GM19351 (cell line): ENCODE results near the gene PMIS2.
"Not testable (repeated sequence)": the region's sequence is repeated elsewhere in the genome, so short reads cannot be mapped to it uniquely, and the experiment has no call there.

Experiments used
- ATAC-seq: cut with Tn5 transposase; IDR thresholded peaks from one replicate; pipeline ENCODE4 v1.9.1; 2021; ENCODE audit warnings: mild to moderate bottlenecking, moderate library complexity; ENCODE audit not compliant: unreplicated experiment

The PMIS2 gene

DNA sequence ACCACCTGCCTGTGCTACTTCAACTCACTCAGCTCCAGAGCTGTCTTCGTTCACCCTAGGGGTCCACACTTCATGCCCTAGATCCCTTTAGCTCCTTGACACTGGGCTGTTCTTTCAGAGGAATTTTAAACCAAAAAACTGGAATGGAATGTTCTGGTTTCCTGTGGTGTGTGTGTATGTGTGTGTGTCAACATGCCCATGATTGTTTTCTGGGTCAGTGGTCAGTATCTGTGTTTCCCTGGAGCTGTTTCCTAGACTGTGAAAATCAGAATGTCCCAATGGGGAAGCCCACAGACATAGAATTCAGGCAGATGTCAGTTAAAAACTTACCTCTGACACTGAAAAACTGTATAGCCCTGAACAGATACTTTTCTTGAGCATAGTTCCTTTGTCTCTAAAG, 1.3 kb downstream of the PMIS2 start:
- ATAC-seq, result no peak

GRCh38 chr19:35590875-35591274, 4.9 kb downstream of the PMIS2 start:
- ATAC-seq, result no peak

- ATAC-seq, result no peak
Observed at GRCh38 chr19:35592226-35592625, 6.3 kb downstream of the PMIS2 start.

DNA sequence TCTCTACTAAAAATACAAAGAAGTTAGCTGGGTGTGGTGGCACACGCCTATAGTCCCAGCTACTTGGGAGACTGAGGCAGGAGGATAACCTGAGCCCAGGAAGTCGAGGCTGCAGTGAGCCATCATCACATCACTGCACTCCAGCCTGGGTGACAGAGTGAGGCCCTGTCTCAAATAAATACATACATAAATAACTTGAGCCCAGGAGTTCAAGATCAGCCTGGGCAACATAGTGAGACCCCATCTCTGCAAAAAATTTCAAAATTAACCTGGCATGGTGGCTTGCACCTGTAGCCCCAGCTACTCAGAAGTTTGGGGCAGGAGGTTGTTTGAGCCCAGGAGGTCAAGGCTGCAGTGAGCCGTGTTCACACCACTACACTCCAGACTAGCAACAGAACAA, 9.1 kb downstream of the PMIS2 start:
- not testable (repeated sequence) for ATAC-seq

DNA sequence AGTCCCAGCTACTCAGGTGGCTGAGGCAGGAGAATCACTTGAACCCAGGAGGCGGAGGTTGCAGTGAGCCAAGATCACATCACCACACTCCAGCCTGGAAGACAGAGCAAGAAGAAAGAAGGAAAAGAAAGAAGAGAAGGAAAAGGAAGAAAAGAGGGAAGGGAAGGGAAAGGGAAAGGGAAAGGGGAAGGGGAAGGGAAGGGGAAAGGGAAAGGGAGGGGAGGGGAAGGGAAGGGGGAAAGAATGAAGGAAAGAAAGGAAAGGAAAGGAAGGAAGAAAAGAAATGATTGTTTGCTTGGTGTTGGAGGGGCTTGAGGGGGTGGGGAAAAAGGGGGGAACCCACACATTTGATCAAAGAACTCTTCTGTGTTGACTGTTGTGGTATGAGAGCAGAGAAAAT, 10.0 kb downstream of the PMIS2 start:
- ATAC-seq, result no peak

- peak; percentile 77 for ATAC-seq
Observed at GRCh38 chr19:35596366-35596999, 10.5 kb downstream of the PMIS2 start.

DNA sequence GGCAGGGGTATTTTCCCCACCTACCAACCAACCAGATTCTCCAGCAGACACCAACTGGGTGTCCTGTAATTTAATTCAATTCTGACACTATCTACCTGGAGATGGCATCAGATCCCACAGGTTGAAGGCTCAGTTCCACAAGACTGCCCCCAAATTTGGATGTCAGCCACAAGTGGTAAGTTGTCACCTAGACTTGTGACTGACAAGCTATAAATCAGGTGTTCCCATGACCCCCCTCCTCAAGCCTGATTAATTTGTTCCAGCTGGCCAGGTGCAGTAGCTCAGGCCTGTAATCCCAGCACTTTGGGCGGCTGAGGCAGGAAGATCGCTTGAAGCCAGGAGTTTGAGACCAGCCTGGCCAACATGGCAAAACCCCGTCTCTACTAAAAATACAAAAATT, 16.0 kb downstream of the PMIS2 start:
- ATAC-seq, result no peak

DNA sequence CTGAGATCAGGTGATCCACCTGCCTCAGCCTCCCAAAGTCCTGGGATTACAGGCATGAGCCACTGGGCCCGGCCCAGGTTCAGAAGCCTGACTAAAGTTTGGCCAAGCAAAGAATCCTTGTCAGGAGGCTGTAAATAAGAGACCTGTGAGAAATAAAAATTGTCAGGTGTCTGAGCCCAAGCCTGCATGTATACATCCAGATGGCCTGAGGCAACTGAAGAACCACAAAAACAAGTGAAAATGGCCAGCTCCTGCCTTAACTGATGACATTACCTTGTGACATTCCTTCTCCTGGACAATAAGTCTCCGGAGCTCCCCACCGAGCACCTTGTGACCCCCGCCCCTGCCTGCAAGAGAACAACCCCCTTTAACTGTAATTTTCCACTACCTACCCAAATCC, 18.5 kb downstream of the PMIS2 start:
- ATAC-seq, result not testable (repeated sequence)

- not testable (repeated sequence) for ATAC-seq
Observed at GRCh38 chr19:35607170-35607569, 21.2 kb downstream of the PMIS2 start.

GRCh38 chr19:35607661-35608060, 21.7 kb downstream of the PMIS2 start:
- ATAC-seq, result no peak

DNA sequence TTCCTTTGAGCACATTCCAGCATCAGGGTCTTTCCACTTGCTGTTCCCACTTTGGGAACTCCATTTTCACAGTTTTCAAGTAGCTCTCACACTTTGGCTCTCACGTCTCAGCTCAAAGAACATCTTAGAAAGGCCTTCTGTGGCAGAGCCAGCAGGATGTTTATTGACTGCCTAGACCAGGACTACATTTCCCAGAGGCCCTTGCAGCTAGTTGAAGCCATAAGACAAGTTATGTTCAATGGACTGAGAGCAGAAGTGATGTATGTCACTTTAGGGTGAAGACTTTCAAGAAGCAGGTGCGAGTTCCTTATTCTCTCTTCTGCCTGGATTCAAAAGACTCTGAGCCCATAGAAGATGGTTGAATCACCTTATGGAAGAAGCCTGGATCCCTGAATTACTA, 22.3 kb downstream of the PMIS2 start:
- no peak for ATAC-seq

DNA sequence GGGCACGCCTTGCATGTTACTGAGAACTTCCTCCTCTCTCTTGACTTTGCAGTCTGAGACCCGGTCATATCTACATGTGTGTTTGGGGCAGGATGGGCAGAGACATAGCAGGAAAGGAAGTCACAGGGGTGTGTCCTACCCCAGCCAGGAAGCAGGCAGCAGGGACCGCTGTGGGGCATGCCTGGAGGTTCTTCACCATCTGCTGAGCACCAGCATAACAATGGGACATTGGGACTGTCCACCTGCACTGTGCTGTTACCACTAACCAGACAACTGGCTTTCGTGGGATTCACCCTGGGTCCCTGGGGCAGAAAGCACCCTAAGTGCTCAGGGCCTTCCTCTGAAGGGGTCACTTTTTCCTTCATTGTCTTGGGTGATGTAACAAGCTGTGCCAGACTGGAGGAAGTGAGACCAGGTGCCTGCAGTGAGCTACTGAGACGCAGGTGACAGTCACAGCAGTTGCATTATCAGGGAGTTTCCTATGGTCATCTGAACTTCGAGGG, 23.9 kb downstream of the PMIS2 start:
- no peak for ATAC-seq

- ATAC-seq, result no peak
Observed at GRCh38 chr19:35612224-35612558, 26.2 kb downstream of the PMIS2 start.

- peak; percentile 74 for ATAC-seq
Observed at GRCh38 chr19:35612559-35613321, 26.8 kb downstream of the PMIS2 start, which contains the start of gene HAUS5. HAUS5 (plus strand) TSS chr19:35612735; CDS start chr19:35612795, 60 bp downstream.

DNA sequence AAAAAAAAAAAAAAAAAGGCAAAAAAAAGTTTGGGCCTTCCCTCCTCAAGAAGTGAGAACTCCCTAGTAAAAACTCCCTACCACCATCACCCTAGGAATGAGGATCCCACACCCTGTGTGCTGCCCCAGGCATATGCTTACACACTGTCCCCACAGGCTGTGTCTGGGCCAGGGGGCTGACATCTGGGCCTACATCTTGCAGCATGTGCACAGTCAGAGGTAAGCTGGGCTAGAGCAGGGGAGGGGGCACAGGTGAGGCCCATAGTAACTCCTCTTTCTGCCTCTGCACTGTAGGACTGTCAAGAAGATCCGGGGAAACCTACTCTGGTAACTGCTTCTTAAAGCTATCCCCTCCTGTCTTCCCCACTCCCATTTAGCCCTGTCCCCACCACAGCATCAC, 27.6 kb downstream of the PMIS2 start:
- ATAC-seq, result no peak

GRCh38 chr19:35615036-35615435, 29.1 kb downstream of the PMIS2 start:
- ATAC-seq, result no peak

DNA sequence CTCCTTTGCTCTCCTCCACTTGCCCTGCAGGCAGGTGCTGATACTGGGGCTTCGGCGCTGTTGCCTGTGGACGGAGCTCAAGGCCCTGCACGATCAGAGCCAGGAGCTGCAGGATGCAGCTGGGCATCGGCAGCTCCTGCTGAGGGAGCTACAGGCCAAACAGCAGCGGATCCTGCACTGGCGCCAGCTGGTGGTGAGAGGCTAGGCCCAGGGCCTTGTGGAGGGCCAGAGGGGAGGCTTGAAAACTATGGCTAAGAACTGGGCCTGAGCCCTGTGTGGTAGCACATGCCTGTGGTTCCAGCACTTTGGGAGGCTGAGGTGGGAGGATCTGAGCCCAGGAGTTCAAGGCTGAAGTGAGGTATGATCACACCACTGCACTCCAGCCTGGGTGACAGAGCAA, 32.9 kb downstream of the PMIS2 start:
- no peak for ATAC-seq

GRCh38 chr19:35619290-35619923, 33.4 kb downstream of the PMIS2 start:
- ATAC-seq, result no peak

DNA sequence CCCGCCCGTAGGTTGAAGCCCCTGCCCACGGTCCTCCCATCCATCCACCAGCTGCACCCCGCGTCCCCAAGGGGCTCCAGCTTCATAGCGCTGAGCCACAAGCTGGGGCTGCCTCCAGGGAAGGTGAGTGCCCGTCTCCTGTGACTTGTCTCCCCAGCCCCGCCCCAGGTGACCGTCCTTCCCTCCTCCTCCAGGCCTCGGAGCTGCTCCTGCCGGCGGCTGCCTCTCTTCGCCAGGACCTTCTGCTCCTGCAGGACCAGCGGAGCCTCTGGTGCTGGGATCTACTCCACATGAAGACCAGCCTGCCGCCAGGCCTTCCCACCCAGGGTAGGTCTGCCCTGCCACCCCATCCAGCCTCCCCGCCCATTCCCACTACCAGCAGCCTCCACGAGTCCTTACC, 34.0 kb downstream of the PMIS2 start:
- ATAC-seq, result no peak

GRCh38 chr19:35621708-35622107, 35.7 kb downstream of the PMIS2 start:
- no peak for ATAC-seq

DNA sequence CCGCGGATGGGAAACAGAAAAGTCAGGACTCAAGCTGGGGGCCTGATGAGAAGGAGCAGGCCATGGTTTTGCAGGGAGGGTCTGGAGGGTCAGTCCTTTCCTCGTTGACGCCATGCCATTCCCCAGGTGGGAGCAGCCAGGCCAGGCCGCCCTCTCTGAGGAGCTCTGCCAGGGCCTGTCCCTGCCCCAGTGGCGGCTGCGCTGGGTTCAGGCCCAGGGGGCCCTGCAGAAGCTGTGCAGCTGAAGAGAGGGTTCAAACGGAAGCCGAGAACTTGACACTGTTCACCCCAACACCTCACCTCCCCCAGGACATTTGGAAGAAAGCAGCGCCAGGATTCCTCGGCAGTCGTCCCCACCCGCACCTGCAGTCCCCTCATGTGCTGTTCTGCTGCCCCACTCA, 36.8 kb downstream of the PMIS2 start:
- no peak for ATAC-seq
